ENCODE results near the gene B4GALT2.

GRCh38 chr1:43994794-43995790 is 16.1 kb downstream of the B4GALT2 start:
- no peak for TF ChIP-seq CTCF (IDR thresholded peaks at IDR 0.05)
- TF ChIP-seq POLR2A (IDR thresholded peaks at IDR 0.05) = no peak
- TF ChIP-seq POLR2AphosphoS5 (IDR thresholded peaks at IDR 0.05) = no peak
